Psoas muscle (tissue), 8 donors: ENCODE results near the gene STX1B. TPM values are rescaled to one million over a fixed set of nuclear protein-coding genes. Genes with fewer than 3 reads are reported as not detected.

Source experiments
- ATAC-seq, 4 donors: fragments of 200-7000 bp; cut with Tn5 transposase; one replicate each; pipeline ENCODE4 v1.9.1; 2020; ENCODE audit warnings: moderate library complexity in 3 of 4, mild to moderate bottlenecking in 2 of 4
- DNase-seq, 2 donors: peaks; one replicate each; pipeline ENCODE4 v3.0.0-alpha.2; 2020
- H3K27ac ChIP-seq: fragments of 200-600 bp; one replicate; pipeline ENCODE4 v1.8.0; 2022
- H3K27me3 ChIP-seq, 3 donors: fragments of 200-600 bp in 1 of 3; one replicate each; pipeline versions ENCODE4 v1.6.1 to v1.8.0; 2013 to 2022; ENCODE audit warnings: low read length in 2 of 3, mild to moderate bottlenecking in 2 of 3, moderate library complexity in 1 of 3; ENCODE audit not compliant: insufficient read depth in 3 of 3
- H3K36me3 ChIP-seq, 2 donors: fragments of 200-600 bp in 1 of 2; one replicate each; pipeline versions ENCODE4 v1.6.1 to v1.8.0; 2013 to 2022; ENCODE audit warnings: low read depth in 1 of 2, mild to moderate bottlenecking in 1 of 2, moderate library complexity in 1 of 2; ENCODE audit not compliant: insufficient read depth in 1 of 2
- H3K4me1 ChIP-seq: fragments of 200-600 bp; one replicate; pipeline ENCODE4 v1.8.0; 2022
- H3K4me3 ChIP-seq: fragments of 200-600 bp; one replicate; pipeline ENCODE4 v1.8.0; 2022; ENCODE audit warnings: mild to moderate bottlenecking
- H3K9me3 ChIP-seq: fragments of 200-600 bp; one replicate; pipeline ENCODE4 v1.8.0; 2022
- CTCF ChIP-seq: fragments of 200-600 bp; IDR thresholded peaks from one replicate; pipeline ENCODE4 v1.8.0; 2022; ENCODE audit warnings: antibody characterized with exemption
- WGBS, 3 donors: extraction: QIAGEN DNeasy Blood & Tissue Kit; methylation state at CpG; one replicate each; pipeline versions ENCODE4 v1.1.6 to v1.1.7; 2013; 5-methylcytosine and 5-hydroxymethylcytosine counted together
- intact Hi-C, 2 donors: fragments of 100-400 bp; cut with DNase I; formaldehyde crosslinking; loops; one replicate each; pipeline versions ENCODE4 v1.11.0 to v1.14.2; 2022
- polyA plus RNA-seq, 3 donors: library from polyadenylated mRNA; stranded (reverse); fragments of 200-250 nt; gene quantifications; one replicate each; pipeline ENCODE4 v1.2.3, GENCODE V29; 2013
- total RNA-seq, 4 donors: library from RNA; stranded (reverse); fragmentation: NEBNext Ultra II Directional in 2 of 4; extraction: Animal tissue kit (Norgen Biotek cat#: 25700) in 2 of 4; gene quantifications; one replicate each; pipeline versions ENCODE4 v1.2.1 to v1.2.4, GENCODE V29; 2021 to 2023
- donor health status: healthy with polysubstance abuse.
- donor health status: DM: no; HTN: no; CAD: no; lungs with moderate emphysema.
- donor health status: Bipolar disorder and iron deficiency.
- donor health status: healthy.
- donor health status: DM: yes; HTN: yes; CAD: no.
- donor health status: DM: no; HTN: no; CAD: no.
- donor health status: DM: no; HTN: no; CAD: no.
- donor health status: DM: yes; HTN: yes; CAD: no.

Gene STX1B
- total and polyA plus RNA-seq, 7 donors, result 0.04 to 0.64 (median 0.12) TPM; not detected in 1

GRCh38 chr16:30996985-30997724, 13.3 kb downstream of the STX1B start:
- H3K9me3 ChIP-seq, result no peaks in the 10 kb centered on the region
- peak overlapping the region; percentile 55 for H3K27ac ChIP-seq
- peaks cover 6% of the 10 kb centered on the region for H3K4me1 ChIP-seq
- intact Hi-C loops, result loop anchor here in 1 of 2 donors (5.0 to 10.0 kb wide), 2 partner anchors 35 to 58 kb away; partner anchors contain the start of gene STX4
- ATAC-seq (peak; percentile 94 to 98 (median 95)), DNase-seq (peak; percentile 88 to 91)
- H3K4me3 ChIP-seq, result peak overlapping the region; percentile 73
- 3 to 5% (median 3%) methylated on average over 47 to 60 of the region's 60 CpGs for WGBS, 3 donors
- H3K27me3 ChIP-seq, result no peaks in the 10 kb centered on the region
- TF ChIP-seq CTCF, result no peak
- no peaks in the 10 kb centered on the region for H3K36me3 ChIP-seq

- Histone ChIP-seq H3K9me3 (no peaks in the 10 kb centered on the region), H3K27me3 (no peaks in the 10 kb centered on the region), H3K27ac (peak overlapping the region; percentile 55), H3K4me3 (peak overlapping the region; percentile 73), H3K36me3 (no peaks in the 10 kb centered on the region), H3K4me1 (peaks cover 6% of the 10 kb centered on the region)
- DNase-seq (no peak), ATAC-seq (peak; percentile 2 to 27 (median 6))
- 13 to 21% (median 18%) methylated on average over 23 of the region's 23 CpGs for WGBS, 3 donors
- no peak for TF ChIP-seq CTCF
- intact Hi-C loops, result loop anchor here in 1 of 2 donors (5.0 to 10.0 kb wide), 2 partner anchors 36 to 58 kb away; partner anchors contain the start of gene STX4
Measured at GRCh38 chr16:30996324-30996984, 14.0 kb downstream of the STX1B start.

- ATAC-seq, result no peak
- H3K9me3 ChIP-seq, result no peaks in the 10 kb centered on the region
- no peaks in the 10 kb centered on the region for H3K36me3 ChIP-seq
- 77 to 83% (median 79%) methylated on average over 11 of the region's 11 CpGs for WGBS, 3 donors
- intact Hi-C loops, result loop anchor here in 1 of 2 donors (5.0 to 10.0 kb wide), 2 partner anchors 36 to 59 kb away; partner anchors contain the start of gene STX4
- no peak for DNase-seq
- no peak for TF ChIP-seq CTCF
- no peaks in the 10 kb centered on the region for H3K27me3 ChIP-seq
- no peak overlapping the region for H3K4me3 ChIP-seq
- peak overlapping the region; percentile 55 for H3K27ac ChIP-seq
- peaks cover 6% of the 10 kb centered on the region for H3K4me1 ChIP-seq
Measured at GRCh38 chr16:30995927-30996323, 14.5 kb downstream of the STX1B start.

- TF ChIP-seq CTCF, result no peak
Measured at GRCh38 chr16:30992931-30993816, 17.3 kb downstream of the STX1B start.

More at GRCh38 chr16:30992931-30993816, 17.3 kb downstream of the STX1B start:
- no peaks in the 10 kb centered on the region for H3K9me3 ChIP-seq
- peaks cover 6% of the 10 kb centered on the region for H3K4me1 ChIP-seq
- WGBS, 3 donors, result 82 to 89% (median 86%) methylated on average over 27 to 29 of the region's 29 CpGs
- no peak overlapping the region for H3K27ac ChIP-seq
- ATAC-seq (no peak), DNase-seq (no peak)
- H3K4me3 ChIP-seq, result no peak overlapping the region
- H3K36me3 ChIP-seq, result no peaks in the 10 kb centered on the region
- intact Hi-C loops, result loop anchor here in 1 of 2 donors (10.0 kb wide), 1 partner anchor 62 kb away; no protein-coding TSS in a partner anchor
- H3K27me3 ChIP-seq, result no peaks in the 10 kb centered on the region
